Naive thymus-derived CD8-positive, alpha-beta T cell (primary cell): ENCODE measurements around the gene QKI. TPM values are rescaled to one million over a fixed set of nuclear protein-coding genes. Genes with fewer than 3 reads are reported as not detected.

Experiments
- ATAC-seq, 2 donors: fragments of 150-1000 bp; cut with Tn5 transposase in 1 of 2; sonication (Bioruptor Pico), chemical (Tn5 transposase) in 1 of 2; 1 replicate in 1 of 2; 2 replicates in 1 of 2; pipeline ENCODE4 v1.10.0; 2021; ENCODE audit warnings: mild to moderate bottlenecking in 2 of 2, moderate library complexity in 2 of 2
- POLR2A ChIA-PET: fragments of 350-600 bp; sonication (Branson Sonifier 250); formaldehyde crosslinking; loops from one replicate; lab custom pipeline; 2021; ENCODE audit warnings: antibody characterized with exemption; lab: Charles Lee
- DNase-seq, 10 donors: peaks; one replicate each; pipeline versions ENCODE4 v3.0.0 to v3.0.0-alpha.2; 2020 to 2022
- H3K27ac Mint-ChIP-seq, 10 donors: one replicate each; pipeline ENCODE4 v1.8.0; 2020 to 2022; ENCODE audit warnings: mild to moderate bottlenecking in 10 of 10, mixed read lengths in 10 of 10, moderate library complexity in 4 of 10, inconsistent platforms in 1 of 10
- H3K27me3 Mint-ChIP-seq, 5 donors: one replicate each; pipeline ENCODE4 v1.8.0; 2021 to 2022; ENCODE audit warnings: mixed read lengths in 5 of 5
- H3K36me3 Mint-ChIP-seq, 3 donors: one replicate each; pipeline ENCODE4 v1.8.0; 2020 to 2022; ENCODE audit warnings: mixed read lengths in 3 of 3, mild to moderate bottlenecking in 2 of 3, inconsistent platforms in 1 of 3
- H3K4me1 Mint-ChIP-seq, 4 donors: one replicate each; pipeline ENCODE4 v1.8.0; 2021 to 2022; ENCODE audit warnings: mixed read lengths in 4 of 4
- H3K4me3 Mint-ChIP-seq, 10 donors: one replicate each; pipeline ENCODE4 v1.8.0; 2020 to 2022; ENCODE audit warnings: mild to moderate bottlenecking in 10 of 10, mixed read lengths in 10 of 10, moderate library complexity in 6 of 10, inconsistent platforms in 1 of 10
- H3K9me3 Mint-ChIP-seq, 9 donors: one replicate each; pipeline ENCODE4 v1.8.0; 2020 to 2022; ENCODE audit warnings: mixed read lengths in 9 of 9, mild to moderate bottlenecking in 3 of 9, inconsistent platforms in 1 of 9, moderate library complexity in 1 of 9
- polyA plus RNA-seq, 3 donors: library from polyadenylated mRNA; unstranded; fragments of 300-500 nt; fragmentation: Illumina TruSeq; gene quantifications; one replicate each; pipeline ENCODE4 v1.2.3, GENCODE V29; 2021
- total RNA-seq, 8 experiments: library from RNA in 2 of 8; stranded (reverse) in 2 of 8; gene quantifications; one replicate each; pipeline ENCODE4 v1.2.3 and lab custom pipeline; 2021 to 2026

QKI gene
- total RNA-seq (10 to 100 TPM; 64.0 to 65.7 TPM), polyA plus RNA-seq (10 to 100 TPM in 2 of 3 donors, 1 to 10 TPM in 1; 8.8 to 36.0 (median 29.6) TPM), total RNA-seq (lab: John Stamatoyannopoulos, UW) (56.3 to 73.9 (median 64.3) reads per million in 6 experiments)

DNA sequence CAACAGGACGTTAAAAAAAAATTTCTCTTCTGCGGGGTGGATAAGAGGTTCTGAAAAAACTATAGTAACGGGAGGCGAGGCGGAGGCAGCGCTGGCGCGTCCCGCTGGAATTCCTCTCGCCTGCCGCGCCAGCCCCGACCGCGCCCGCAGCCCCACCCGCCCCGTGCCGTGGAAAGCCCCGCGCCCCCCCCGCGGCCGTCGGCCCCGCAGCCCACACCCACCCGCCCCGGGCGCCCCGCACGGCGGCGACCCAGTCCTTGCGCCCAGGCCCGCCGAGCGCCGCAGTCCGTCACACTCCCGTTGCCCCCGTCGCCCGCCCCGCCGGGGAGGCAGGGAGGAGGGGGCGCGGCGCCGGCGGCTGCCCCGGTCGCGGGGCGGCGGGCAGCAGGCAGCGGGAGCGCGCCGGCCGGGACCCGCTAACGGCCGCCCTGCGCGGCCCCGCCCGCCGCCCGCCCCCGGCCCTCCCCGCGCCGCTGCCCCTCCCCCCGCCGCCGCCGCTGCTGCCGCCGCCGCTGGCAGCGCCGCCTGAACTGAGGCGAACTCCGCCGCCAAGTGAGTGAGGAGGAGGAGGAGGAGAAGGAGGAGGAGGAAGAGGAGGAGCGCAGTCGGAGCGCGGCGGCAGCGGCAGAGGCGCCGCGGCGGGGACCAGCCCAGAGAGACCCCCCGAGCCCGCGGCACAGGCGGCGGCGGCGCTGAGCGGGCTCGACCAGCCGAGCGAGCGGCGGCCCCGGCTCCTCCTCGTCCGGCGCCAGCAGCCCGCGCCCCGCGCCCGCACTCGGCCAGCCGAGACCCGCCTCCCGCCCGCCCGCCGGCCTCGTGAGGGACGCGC lies at the start of gene QKI:
Gene QKI (plus strand): TSS at position 602 of the 829 bp plus-strand sequence. CDS start 476 bp downstream, outside the sequence.
- Mint-ChIP-seq H3K36me3 (no peaks in the 10 kb centered on the region), H3K9me3 (no peaks in the 10 kb centered on the region), H3K27ac (peak within 1 kb of the TSS; percentile 85 to 98 (median 94)), H3K27me3 (peaks cover 0 to 8% (median 0%) of the 10 kb centered on the region in 5 donors), H3K4me3 (peak within 1 kb of the TSS; percentile 82 to 97 (median 90)), H3K4me1 (peaks cover 19 to 44% (median 33%) of the 10 kb centered on the region in 4 donors)
- POLR2A ChIA-PET = interaction anchor here (1.7 kb wide), 1 partner anchor 46 kb away, joined by 7 read pairs; no protein-coding TSS in a partner anchor
- DNase-seq (peak; percentile 75 to 92 (median 80)), ATAC-seq (peak; percentile 57)

- POLR2A ChIA-PET = no interaction called here
Observed at GRCh38 chr6:163366288-163366687, 48.2 kb upstream of the QKI start.

GRCh38 chr6:163367497-163368183 lies 46.9 kb upstream of the QKI start:
- Mint-ChIP-seq H3K36me3 (no peaks in the 10 kb centered on the region), H3K4me1 (peaks cover 6 to 13% (median 9%) of the 10 kb centered on the region in 4 donors), H3K27me3 (peaks cover 2 to 35% (median 14%) of the 10 kb centered on the region in 5 donors), H3K27ac (no peak overlapping the region), H3K9me3 (no peaks in the 10 kb centered on the region), H3K4me3 (no peak overlapping the region)
- POLR2A ChIA-PET = no interaction called here
- DNase-seq (no peak), ATAC-seq (no peak)

More at GRCh38 chr6:163366288-163366687, 48.2 kb upstream of the QKI start:
- Mint-ChIP-seq H3K4me1 (peaks cover 6 to 13% (median 9%) of the 10 kb centered on the region in 4 donors), H3K27me3 (peaks cover 5 to 37% (median 16%) of the 10 kb centered on the region in 5 donors), H3K36me3 (no peaks in the 10 kb centered on the region), H3K27ac (no peak overlapping the region), H3K9me3 (no peaks in the 10 kb centered on the region), H3K4me3 (no peak overlapping the region)
- ATAC-seq (no peak), DNase-seq (no peak)

DNA sequence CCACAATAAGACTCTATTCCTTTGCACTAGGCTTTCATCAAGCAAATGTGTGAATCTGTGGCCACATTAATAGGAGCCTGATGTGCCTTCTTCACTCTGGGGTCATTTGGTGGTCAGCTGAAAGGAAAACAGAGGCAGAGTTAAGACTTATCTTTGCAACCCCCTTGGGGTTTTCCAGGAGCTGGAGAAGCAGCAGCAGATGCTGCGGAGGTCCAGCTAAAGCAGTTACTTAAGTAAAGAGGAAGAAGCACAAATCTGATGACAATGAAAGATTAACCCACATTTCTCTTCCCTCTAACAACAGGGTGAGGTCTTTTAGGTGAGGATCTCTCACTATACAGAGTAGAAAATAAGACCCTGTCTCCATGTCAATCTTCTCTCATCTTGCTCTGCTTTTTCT lies 45.4 kb upstream of the QKI start:
- H3K27ac Mint-ChIP-seq = no peak overlapping the region

GRCh38 chr6:163369628-163370365 lies 44.7 kb upstream of the QKI start:
- Mint-ChIP-seq H3K27ac (peak overlapping the region in 1 of 10 donors; percentile 84), H3K9me3 (no peaks in the 10 kb centered on the region), H3K4me1 (peaks cover 6 to 13% (median 9%) of the 10 kb centered on the region in 4 donors), H3K36me3 (no peaks in the 10 kb centered on the region), H3K27me3 (peaks cover 2 to 34% (median 18%) of the 10 kb centered on the region in 5 donors), H3K4me3 (no peak overlapping the region)
- DNase-seq = no peak
- ATAC-seq = no peak
- POLR2A ChIA-PET = no interaction called here

More for the DNA sequence above, 45.4 kb upstream of the QKI start:
- no peaks in the 10 kb centered on the region for H3K9me3 Mint-ChIP-seq
- no peak for DNase-seq
- ATAC-seq = no peak
- no peaks in the 10 kb centered on the region for H3K36me3 Mint-ChIP-seq
- H3K4me3 Mint-ChIP-seq = no peak overlapping the region
- H3K27me3 Mint-ChIP-seq = peaks cover 2 to 35% (median 20%) of the 10 kb centered on the region in 5 donors
- POLR2A ChIA-PET = no interaction called here
- peaks cover 6 to 13% (median 9%) of the 10 kb centered on the region in 4 donors for H3K4me1 Mint-ChIP-seq

DNA sequence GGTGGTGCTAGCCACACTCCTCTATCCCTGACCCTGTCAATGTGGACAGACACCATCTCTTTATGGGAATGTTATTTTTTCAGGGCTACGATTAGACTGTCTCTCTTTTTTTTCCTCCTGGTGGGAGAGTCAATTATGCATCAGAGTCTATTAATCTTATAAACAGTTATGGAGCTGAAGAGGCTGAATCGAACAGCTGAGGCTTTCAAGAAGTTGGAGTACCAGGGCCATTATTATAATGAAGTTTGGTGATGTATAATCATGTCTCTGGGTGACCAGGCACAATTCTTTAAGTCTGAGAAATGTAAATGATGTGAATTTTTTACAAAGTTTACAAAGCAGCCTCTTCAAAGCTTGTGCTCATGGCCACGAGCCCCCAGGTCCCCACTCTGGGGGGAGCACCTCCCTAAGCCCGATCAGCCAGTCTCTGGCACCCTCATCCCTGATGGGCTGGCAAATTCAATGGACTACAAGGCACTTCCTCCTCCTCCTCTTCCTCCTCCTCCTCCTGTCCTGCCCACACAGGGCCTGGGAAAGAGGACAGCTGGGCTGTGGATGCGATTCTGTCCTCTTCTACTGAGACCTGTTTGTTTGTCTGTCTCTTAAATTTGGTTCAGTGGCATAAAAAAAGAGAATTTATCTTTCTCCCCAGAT lies 43.9 kb upstream of the QKI start:
- H3K4me1 Mint-ChIP-seq = peaks cover 6 to 13% (median 9%) of the 10 kb centered on the region in 4 donors
- DNase-seq (no peak), ATAC-seq (no peak)
- H3K9me3 Mint-ChIP-seq = no peaks in the 10 kb centered on the region
- H3K27me3 Mint-ChIP-seq = peaks cover 2 to 32% (median 19%) of the 10 kb centered on the region in 5 donors
- no peak overlapping the region for H3K4me3 Mint-ChIP-seq
- no peaks in the 10 kb centered on the region for H3K36me3 Mint-ChIP-seq
- POLR2A ChIA-PET = no interaction called here
- peak overlapping the region in 1 of 10 donors; percentile 58 for H3K27ac Mint-ChIP-seq

- POLR2A ChIA-PET = no interaction called here
- ATAC-seq (no peak), DNase-seq (no peak)
- H3K36me3 Mint-ChIP-seq = no peaks in the 10 kb centered on the region
- peaks cover 2 to 32% (median 19%) of the 10 kb centered on the region in 5 donors for H3K27me3 Mint-ChIP-seq
- H3K4me3 Mint-ChIP-seq = no peak overlapping the region
- H3K27ac Mint-ChIP-seq = no peak overlapping the region
- peaks cover 6 to 13% (median 9%) of the 10 kb centered on the region in 4 donors for H3K4me1 Mint-ChIP-seq
- H3K9me3 Mint-ChIP-seq = no peaks in the 10 kb centered on the region
Observed at GRCh38 chr6:163371129-163371528, 43.4 kb upstream of the QKI start.

GRCh38 chr6:163373240-163373639 lies 41.3 kb upstream of the QKI start:
- Mint-ChIP-seq H3K36me3 (no peaks in the 10 kb centered on the region), H3K4me3 (no peak overlapping the region), H3K27me3 (peaks cover 6 to 40% (median 19%) of the 10 kb centered on the region in 5 donors), H3K9me3 (no peaks in the 10 kb centered on the region), H3K4me1 (peaks cover 6 to 13% (median 9%) of the 10 kb centered on the region in 4 donors), H3K27ac (no peak overlapping the region)
- POLR2A ChIA-PET = no interaction called here
- DNase-seq (no peak), ATAC-seq (no peak)

- ATAC-seq (no peak), DNase-seq (no peak)
- H3K27me3 Mint-ChIP-seq = peaks cover 4 to 31% (median 12%) of the 10 kb centered on the region in 5 donors
- no peaks in the 10 kb centered on the region for H3K9me3 Mint-ChIP-seq
- no peaks in the 10 kb centered on the region for H3K36me3 Mint-ChIP-seq
- POLR2A ChIA-PET = no interaction called here
- H3K27ac Mint-ChIP-seq = no peak overlapping the region
- H3K4me1 Mint-ChIP-seq = peaks cover under 1 to 3% (median 2%) of the 10 kb centered on the region in 4 donors
- H3K4me3 Mint-ChIP-seq = no peak overlapping the region
Observed at GRCh38 chr6:163375361-163375760, 39.2 kb upstream of the QKI start.

DNA sequence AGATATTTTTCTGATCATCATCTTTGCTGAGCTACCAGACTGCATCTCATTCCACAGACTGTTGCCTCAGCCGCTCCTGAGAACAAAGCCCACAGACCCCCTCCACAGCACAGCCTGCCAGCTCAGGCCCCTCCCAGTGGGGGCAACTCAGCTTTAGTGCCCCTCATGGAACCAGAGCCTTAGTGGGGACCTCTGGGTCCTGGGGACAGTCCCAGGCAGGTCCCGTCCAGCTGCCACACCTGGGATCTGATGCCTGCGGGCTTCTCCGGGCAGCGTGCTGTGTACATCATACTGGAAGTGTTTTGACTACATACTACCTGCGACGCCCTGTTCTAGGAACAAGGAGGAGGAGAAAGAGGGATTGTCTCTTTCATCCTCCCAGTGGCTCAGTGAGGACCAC lies 38.3 kb upstream of the QKI start:
- no peaks in the 10 kb centered on the region for H3K4me1 Mint-ChIP-seq
- H3K36me3 Mint-ChIP-seq = no peaks in the 10 kb centered on the region
- no peak overlapping the region for H3K4me3 Mint-ChIP-seq
- peaks cover 4 to 27% (median 11%) of the 10 kb centered on the region in 5 donors for H3K27me3 Mint-ChIP-seq
- POLR2A ChIA-PET = no interaction called here
- no peaks in the 10 kb centered on the region for H3K9me3 Mint-ChIP-seq
- ATAC-seq = no peak
- no peak for DNase-seq
- H3K27ac Mint-ChIP-seq = no peak overlapping the region

- no peak for DNase-seq
- no peak for ATAC-seq
- no peak overlapping the region for H3K4me3 Mint-ChIP-seq
- H3K9me3 Mint-ChIP-seq = peaks cover 0 to under 1% (median 0%) of the 10 kb centered on the region in 9 donors
- no peaks in the 10 kb centered on the region for H3K36me3 Mint-ChIP-seq
- no peaks in the 10 kb centered on the region for H3K4me1 Mint-ChIP-seq
- POLR2A ChIA-PET = no interaction called here
- H3K27me3 Mint-ChIP-seq = peaks cover 5 to 25% (median 11%) of the 10 kb centered on the region in 5 donors
- no peak overlapping the region for H3K27ac Mint-ChIP-seq
Observed at GRCh38 chr6:163377561-163377960, 37.0 kb upstream of the QKI start.

DNA sequence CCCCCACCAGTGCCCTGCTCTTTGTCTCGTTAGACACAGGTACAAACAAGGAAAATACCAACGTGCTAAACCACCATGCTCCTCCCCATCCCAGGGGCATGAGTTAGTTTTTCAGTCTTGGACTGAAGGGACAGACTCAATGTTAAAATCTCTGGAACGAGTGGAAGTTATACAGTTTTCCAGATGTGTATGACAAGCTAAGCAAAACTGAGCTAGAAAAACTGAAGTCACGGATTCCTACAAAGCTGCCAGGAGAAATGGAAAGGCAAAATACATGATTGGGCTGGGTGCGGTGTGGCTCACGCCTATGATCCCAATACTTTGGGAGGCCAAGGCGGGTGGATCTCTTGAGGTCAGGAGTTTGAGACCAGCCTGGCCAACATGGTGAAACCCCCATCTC lies 34.3 kb upstream of the QKI start:
- Mint-ChIP-seq H3K27ac (peak overlapping the region in 1 of 10 donors; percentile 37), H3K36me3 (no peaks in the 10 kb centered on the region), H3K4me3 (no peak overlapping the region), H3K27me3 (peaks cover 0 to 19% (median 7%) of the 10 kb centered on the region in 5 donors), H3K4me1 (peaks cover 0 to 2% (median 0%) of the 10 kb centered on the region in 4 donors), H3K9me3 (peaks cover 0 to 9% (median 3%) of the 10 kb centered on the region in 9 donors)
- ATAC-seq = no peak
- no peak for DNase-seq
- POLR2A ChIA-PET = no interaction called here
